OCI-LY1 (cell line): ENCODE measurements around the gene KANSL1.
"Not testable (repeated sequence)": the region's sequence is repeated elsewhere in the genome, so short reads cannot be mapped to it uniquely, and the experiment has no call there.

Experiments
- H2AFZ ChIP-seq: fragments of 200-600 bp; sonication (generic), shearing (Covaris generic); 2 replicates; pipeline ENCODE4 v1.6.0; 2014; ENCODE audit warnings: antibody characterized with exemption, mild to moderate bottlenecking, low read length
- H3F3A ChIP-seq: fragments of 200-600 bp; sonication (generic), shearing (Covaris generic); 2 replicates; pipeline ENCODE4 v1.6.0; 2014; ENCODE audit warnings: mild to moderate bottlenecking, antibody characterized with exemption, low read length, moderate library complexity; ENCODE audit not compliant: insufficient read depth
- H3K27ac ChIP-seq: fragments of 200-600 bp; sonication (generic); 2 replicates; pipeline ENCODE4 v1.5.1; 2014; ENCODE audit warnings: low read length, mixed run types, mild to moderate bottlenecking, low read depth; ENCODE audit not compliant: poor library complexity, severe bottlenecking
- H3K27me3 ChIP-seq: fragments of 200-600 bp; sonication (generic); 2 replicates; pipeline ENCODE4 v1.6.0; 2014; ENCODE audit warnings: antibody characterized with exemption, mild to moderate bottlenecking, low read length, moderate library complexity; ENCODE audit not compliant: insufficient read depth
- H3K36me3 ChIP-seq: fragments of 200-600 bp; sonication (generic); 2 replicates; pipeline ENCODE4 v1.6.1; 2014; ENCODE audit warnings: mild to moderate bottlenecking, antibody characterized with exemption, low read length, moderate library complexity, mixed read lengths; ENCODE audit not compliant: insufficient read depth
- H3K4me1 ChIP-seq: fragments of 200-600 bp; sonication (generic); 2 replicates; pipeline ENCODE4 v1.5.1; 2014; ENCODE audit warnings: mild to moderate bottlenecking, low read length, moderate library complexity; ENCODE audit not compliant: insufficient read depth, severe bottlenecking
- H3K4me2 ChIP-seq: fragments of 200-600 bp; sonication (generic), shearing (Covaris generic); 2 replicates; pipeline ENCODE4 v1.6.1; 2014; ENCODE audit warnings: low read length
- H3K4me3 ChIP-seq: fragments of 200-600 bp; sonication (generic); 2 replicates; pipeline ENCODE4 v1.5.1; 2014; ENCODE audit warnings: low read length, low read depth, mild to moderate bottlenecking, mixed read lengths; ENCODE audit not compliant: poor library complexity, severe bottlenecking
- H3K79me2 ChIP-seq: fragments of 200-600 bp; shearing (Covaris generic); 2 replicates; pipeline ENCODE4 v1.6.1; 2016; ENCODE audit warnings: mixed run types, low read length, mixed read lengths; ENCODE audit not compliant: insufficient read depth
- H3K9ac ChIP-seq: fragments of 200-600 bp; sonication (generic), shearing (Covaris generic); 2 replicates; pipeline ENCODE4 v1.6.1; 2014; ENCODE audit warnings: mild to moderate bottlenecking, low read length, mixed read lengths
- H3K9me2 ChIP-seq: fragments of 200-600 bp; sonication (generic), shearing (Covaris generic); 2 replicates; pipeline ENCODE4 v1.6.1; 2014; ENCODE audit warnings: low read depth, mild to moderate bottlenecking, low read length, mixed read lengths
- H3K9me3 ChIP-seq: fragments of 200-600 bp; shearing (Covaris generic); 2 replicates; pipeline ENCODE4 v1.6.1; 2014; ENCODE audit warnings: low read length, mixed read lengths
- H4K20me1 ChIP-seq: fragments of 200-600 bp; sonication (generic), shearing (Covaris generic); 2 replicates; pipeline ENCODE4 v1.6.0; 2016; ENCODE audit warnings: mild to moderate bottlenecking, low read length; ENCODE audit not compliant: insufficient read depth
- CTCF ChIP-seq: fragments of 200-600 bp; sonication (generic), shearing (Covaris generic); IDR thresholded peaks from 2 replicates; pipeline ENCODE4 v1.5.1; 2017; ENCODE audit warnings: mild to moderate bottlenecking, antibody characterized with exemption, low read length, moderate library complexity, mixed read lengths
- EZH2 ChIP-seq: fragments of 200-600 bp; sonication (generic), shearing (Covaris generic); IDR thresholded peaks from 2 replicates; pipeline ENCODE4 v1.8.0; 2017; ENCODE audit warnings: borderline replicate concordance, mixed run types, mild to moderate bottlenecking, antibody characterized with exemption, low read length, moderate library complexity, mixed read lengths

The KANSL1 gene

GRCh38 chr17:46193151-46193625 is at the start of gene KANSL1:
KANSL1 (minus strand) TSS chr17:46193429; CDS start chr17:46172143, 21,286 bp downstream.
- Histone ChIP-seq H3K27ac (peak within 1 kb of the TSS; percentile 94), H3F3A (peaks cover 13% of the 10 kb centered on the region), H3K4me2 (peak within 1 kb of the TSS; percentile 98), H3K4me3 (peak within 1 kb of the TSS; percentile 100), H3K36me3 (peaks cover 8% of the 10 kb centered on the region; the same call in 1 of the 2 replicates), H2AFZ (no peak within 1 kb of the TSS), H4K20me1 (no peaks in the 10 kb centered on the region; the same call in 1 of the 2 replicates), H3K79me2 (peaks cover 50% of the 10 kb centered on the region), H3K4me1 (peaks cover 52% of the 10 kb centered on the region), H3K9me3 (no peaks in the 10 kb centered on the region), H3K27me3 (no peaks in the 10 kb centered on the region), H3K9me2 (no peaks in the 10 kb centered on the region), H3K9ac (peak within 1 kb of the TSS; percentile 100)
- TF ChIP-seq EZH2 (no peak), CTCF (peak; percentile 31)

GRCh38 chr17:46231359-46231758 is 38.1 kb upstream of the KANSL1 start:
- H3K9me2 ChIP-seq, H3K4me1 ChIP-seq, H3K27me3 ChIP-seq, H4K20me1 ChIP-seq, H3K9ac ChIP-seq, H3K4me2 ChIP-seq, H3K9me3 ChIP-seq, H3K79me2 ChIP-seq, H3F3A ChIP-seq, H3K4me3 ChIP-seq, H2AFZ ChIP-seq, H3K27ac ChIP-seq, H3K36me3 ChIP-seq: not testable (repeated sequence)

- H3K4me3 ChIP-seq = peak overlapping the region; percentile 60
- peak overlapping the region; percentile 59; the same call in 1 of the 2 replicates for H3K9ac ChIP-seq
- not testable (repeated sequence) for H3K27ac ChIP-seq, H3K4me1 ChIP-seq, H3K9me2 ChIP-seq, H2AFZ ChIP-seq, H4K20me1 ChIP-seq, H3K36me3 ChIP-seq, H3K9me3 ChIP-seq, H3K27me3 ChIP-seq, H3K79me2 ChIP-seq, H3F3A ChIP-seq
- peak overlapping the region; percentile 52; the same call in 1 of the 2 replicates for H3K4me2 ChIP-seq
Measured at GRCh38 chr17:46225274-46225794, 32.1 kb upstream of the KANSL1 start.

- H3K4me3 ChIP-seq = peak overlapping the region; percentile 60
- H3K36me3 ChIP-seq, H3F3A ChIP-seq, H4K20me1 ChIP-seq, H3K27me3 ChIP-seq, H3K4me1 ChIP-seq, H3K9me2 ChIP-seq, H3K9me3 ChIP-seq, H3K27ac ChIP-seq, H3K4me2 ChIP-seq, H3K79me2 ChIP-seq, H2AFZ ChIP-seq: not testable (repeated sequence)
- H3K9ac ChIP-seq = peak overlapping the region; percentile 59; the same call in 1 of the 2 replicates
Measured at GRCh38 chr17:46224864-46225263, 31.6 kb upstream of the KANSL1 start.

- H4K20me1 ChIP-seq, H3K4me2 ChIP-seq, H3K4me1 ChIP-seq, H3K9me3 ChIP-seq, H3K4me3 ChIP-seq, H3K79me2 ChIP-seq, H3K27ac ChIP-seq, H3K9ac ChIP-seq, H3K9me2 ChIP-seq, H3F3A ChIP-seq, H2AFZ ChIP-seq, H3K27me3 ChIP-seq: not testable (repeated sequence)
- H3K36me3 ChIP-seq = 0 out of 2 replicates have a peak, but pooled peaks cover 12% of the 10 kb centered on the region
Measured at GRCh38 chr17:46223041-46223440, 29.8 kb upstream of the KANSL1 start.
